Right lobe of liver (tissue), 6 donors: ENCODE data around the gene FAM167B. TPM values are rescaled to one million over a fixed set of nuclear protein-coding genes. Genes with fewer than 3 reads are reported as not detected.
A peak's percentile ranks its signal among the peaks of the same experiment; 100 is the strongest.

Experiments
- ATAC-seq, 4 donors: fragments of 200-7000 bp; cut with Tn5 transposase; one replicate each; pipeline ENCODE4 v1.9.1; 2020; ENCODE audit warnings: mild to moderate bottlenecking in 4 of 4, moderate library complexity in 4 of 4
- DNase-seq, 3 donors: peaks; one replicate each; pipeline ENCODE4 v3.0.0-alpha.2; 2020
- H3K27ac ChIP-seq, 3 donors: fragments of 200-600 bp; one replicate each; pipeline ENCODE4 v1.8.0; 2022
- H3K27me3 ChIP-seq, 2 donors: fragments of 200-600 bp; one replicate each; pipeline ENCODE4 v1.8.0; 2022
- H3K36me3 ChIP-seq, 4 donors: fragments of 200-600 bp; sonication (generic) in 1 of 4; one replicate each; pipeline versions ENCODE4 v1.5.1 to v1.8.0; 2017 to 2022; ENCODE audit warnings: control low read depth in 1 of 4
- H3K4me1 ChIP-seq, 4 donors: fragments of 200-600 bp; sonication (generic) in 1 of 4; one replicate each; pipeline versions ENCODE4 v1.5.1 to v1.8.0; 2017 to 2022; ENCODE audit warnings: control low read depth in 1 of 4
- H3K4me3 ChIP-seq, 3 donors: fragments of 200-600 bp; one replicate each; pipeline ENCODE4 v1.8.0; 2022
- H3K9me3 ChIP-seq, 4 donors: fragments of 200-600 bp; sonication (generic) in 1 of 4; one replicate each; pipeline versions ENCODE4 v1.5.1 to v1.8.0; 2017 to 2022; ENCODE audit warnings: control low read depth in 1 of 4
- POLR2A ChIP-seq: fragments of 450-650 bp; IDR thresholded peaks from one replicate; pipeline ENCODE4 v1.6.1; 2017; ENCODE audit warnings: antibody characterized with exemption, mild to moderate bottlenecking
- WGBS: methylation state at CpG from one replicate; pipeline ENCODE4 v1.1.6; 2018; ENCODE audit warnings: low coverage, low lambda C conversion rate; ENCODE audit not compliant: insufficient coverage; ENCODE audit errors: missing lambda C conversion rate; 5-methylcytosine and 5-hydroxymethylcytosine counted together
- intact Hi-C, 2 donors: fragments of 100-400 bp; cut with DNase I; formaldehyde crosslinking; loops; one replicate each; pipeline versions ENCODE4 v1.11.2 to v1.14.1; 2022
- total RNA-seq, 6 experiments: library from RNA; depleted of rRNA in 2 of 6; stranded (reverse); fragments of >200 nt in 2 of 6; fragmentation: NEBNext Ultra II Directional in 3 of 6; extraction: Animal tissue kit (Norgen Biotek cat#: 25700) in 3 of 6; gene quantifications; one replicate each; pipeline versions ENCODE4 v1.1.0 to v1.2.4, GENCODE V29; 2016 to 2023
- TF ChIP-seq, protein P1 (sequence below), 4 donors: fragments of 200-600 bp in 3 of 4; fragments of 450-650 bp in 1 of 4; IDR thresholded peaks; one replicate each; pipeline versions ENCODE4 v1.5.1 to v1.8.0; 2016 to 2022; ENCODE audit warnings: antibody characterized with exemption in 4 of 4, mild to moderate bottlenecking in 2 of 4
- donor health status: DM: no; HTN: yes; CAD: no.
- donor health status: DM: no; HTN: no; CAD: no.
- donor health status: DM: no; HTN: no; CAD: no.
- donor health status: DM: no; HTN: yes; CAD: no.
- donor health status: DM: no; HTN: yes; CAD: no.

The FAM167B gene
- total RNA-seq, 6 experiments from 2014 or later, result 1.3 to 9.4 (median 5.2) TPM

DNA sequence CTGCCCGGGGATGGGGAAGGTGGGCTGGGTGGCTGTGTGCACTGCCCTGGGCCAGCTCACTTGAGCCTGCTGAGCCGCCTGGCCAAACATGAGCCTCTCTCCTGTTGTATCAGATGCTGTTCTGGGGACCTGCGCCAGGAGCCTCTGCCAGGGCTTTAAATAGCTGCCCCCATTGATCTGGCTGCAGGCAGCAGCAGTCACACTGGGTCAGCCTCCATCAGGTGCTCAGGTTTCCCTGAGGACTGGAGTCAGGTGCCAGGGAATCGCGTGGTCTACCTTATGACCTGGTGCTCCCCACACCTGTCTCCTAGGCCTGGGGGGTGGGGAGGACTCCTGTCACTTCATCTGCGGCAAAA is 47.3 kb upstream of the FAM167B start:
- ATAC-seq, result peak; percentile 60 to 82 (median 78)
- intact Hi-C loops, result no loop called here

DNA sequence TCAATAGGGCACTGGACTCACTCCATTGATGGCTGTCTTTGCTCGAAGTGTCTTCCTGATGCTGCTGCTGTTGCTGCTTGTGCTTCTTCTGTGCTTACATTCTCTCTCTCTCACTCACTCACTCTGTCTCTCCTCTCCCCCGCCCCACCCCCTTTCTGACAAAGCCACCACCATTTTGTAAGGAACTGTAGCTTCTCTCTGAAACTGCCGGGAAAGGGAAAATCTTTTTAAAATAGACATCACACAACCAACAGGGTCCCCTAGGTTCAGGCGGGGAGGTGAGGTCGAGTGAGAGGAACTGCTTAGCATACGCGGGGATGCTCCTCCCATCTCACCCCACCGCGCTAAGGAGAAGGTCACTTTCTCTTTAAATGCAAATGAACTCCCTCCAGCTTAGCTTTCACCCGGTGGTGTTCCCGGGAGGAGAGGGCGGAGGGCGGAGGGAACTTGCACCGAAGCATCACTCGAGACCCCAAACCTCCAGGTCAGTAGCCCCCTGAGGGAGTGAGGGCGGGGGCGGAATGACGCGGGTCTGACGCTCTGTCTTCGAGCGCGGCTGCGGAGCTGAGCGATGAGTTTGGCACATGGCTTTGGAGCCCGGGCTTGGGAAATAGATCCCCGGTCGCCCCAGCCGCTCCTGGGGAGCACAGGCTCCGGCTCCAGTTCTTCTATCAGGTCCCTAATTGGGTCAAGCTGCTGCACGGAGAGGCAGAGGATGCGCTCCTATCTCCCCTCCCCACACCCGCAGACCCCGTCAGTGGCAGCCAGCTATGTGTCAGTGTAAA is 46.6 kb upstream of the FAM167B start, which contains the start of gene CCDC28B:
Gene CCDC28B (plus strand): TSS at position 370 of the 785 bp plus-strand sequence. CDS start 1,341 bp downstream, outside the sequence.
- 4% methylated on average over 10 of the region's 34 CpGs for WGBS

More for the DNA sequence above, 47.3 kb upstream of the FAM167B start:
- TF ChIP-seq POLR2A, result no peak
- TF ChIP-seq, protein P1, sequence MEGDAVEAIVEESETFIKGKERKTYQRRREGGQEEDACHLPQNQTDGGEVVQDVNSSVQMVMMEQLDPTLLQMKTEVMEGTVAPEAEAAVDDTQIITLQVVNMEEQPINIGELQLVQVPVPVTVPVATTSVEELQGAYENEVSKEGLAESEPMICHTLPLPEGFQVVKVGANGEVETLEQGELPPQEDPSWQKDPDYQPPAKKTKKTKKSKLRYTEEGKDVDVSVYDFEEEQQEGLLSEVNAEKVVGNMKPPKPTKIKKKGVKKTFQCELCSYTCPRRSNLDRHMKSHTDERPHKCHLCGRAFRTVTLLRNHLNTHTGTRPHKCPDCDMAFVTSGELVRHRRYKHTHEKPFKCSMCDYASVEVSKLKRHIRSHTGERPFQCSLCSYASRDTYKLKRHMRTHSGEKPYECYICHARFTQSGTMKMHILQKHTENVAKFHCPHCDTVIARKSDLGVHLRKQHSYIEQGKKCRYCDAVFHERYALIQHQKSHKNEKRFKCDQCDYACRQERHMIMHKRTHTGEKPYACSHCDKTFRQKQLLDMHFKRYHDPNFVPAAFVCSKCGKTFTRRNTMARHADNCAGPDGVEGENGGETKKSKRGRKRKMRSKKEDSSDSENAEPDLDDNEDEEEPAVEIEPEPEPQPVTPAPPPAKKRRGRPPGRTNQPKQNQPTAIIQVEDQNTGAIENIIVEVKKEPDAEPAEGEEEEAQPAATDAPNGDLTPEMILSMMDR (IDR thresholded peaks at IDR 0.05), result no peak
- peak; percentile 70 to 85 (median 85) for DNase-seq
- Histone ChIP-seq H3K27me3 (no peaks in the 10 kb centered on the region), H3K4me3 (no peak overlapping the region), H3K4me1 (peaks cover 0 to 17% (median 7%) of the 10 kb centered on the region in 4 donors), H3K36me3 (peaks cover 4 to 23% (median 12%) of the 10 kb centered on the region in 4 donors), H3K27ac (no peak overlapping the region), H3K9me3 (no peaks in the 10 kb centered on the region)
- 0% methylated on average over 1 of the region's 6 CpGs for WGBS

DNA sequence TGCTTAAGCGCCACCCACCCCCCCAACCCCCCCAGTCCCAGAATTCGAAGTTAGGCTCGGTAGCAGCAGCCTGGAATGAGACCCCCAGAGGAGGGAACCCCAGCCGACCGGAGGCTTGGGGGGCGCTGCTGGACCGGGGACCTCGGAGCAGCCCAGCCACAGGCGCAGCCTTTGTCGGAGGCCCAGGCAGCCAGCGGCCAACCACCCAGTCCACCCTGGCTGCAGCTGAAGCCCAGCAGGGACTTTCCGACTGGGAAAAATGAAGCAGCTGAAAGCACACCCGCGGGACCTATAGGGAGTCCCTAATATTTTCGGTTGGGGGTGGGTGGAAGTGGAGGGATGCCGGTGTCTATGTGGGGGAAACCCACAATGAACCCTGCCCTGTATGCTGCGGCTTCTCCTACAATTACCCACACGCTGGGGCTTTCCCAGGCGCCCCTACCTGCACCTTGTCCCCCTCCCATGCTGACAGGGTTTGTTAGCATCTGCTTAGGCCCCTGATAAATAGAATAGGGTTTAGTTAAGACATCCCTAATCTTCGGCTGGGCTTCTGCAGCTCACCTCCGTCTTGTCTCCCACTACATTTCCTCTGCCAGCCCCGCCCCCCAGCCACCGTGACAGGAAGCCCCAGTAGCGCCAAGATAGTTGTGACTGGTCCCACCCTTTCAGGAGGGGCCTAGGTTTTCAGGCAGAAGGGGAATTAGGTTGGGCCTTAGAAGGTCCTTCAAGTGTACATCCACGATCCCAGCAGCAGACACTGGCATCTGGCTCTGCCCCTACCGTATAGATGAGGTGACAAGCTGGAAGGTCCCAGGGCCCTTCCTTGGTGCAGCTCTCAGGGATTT is 45.8 kb upstream of the FAM167B start:
- ATAC-seq (peak; percentile 3 to 22 (median 13)), DNase-seq (peak; percentile 61 to 70 (median 69))
- H3K4me3 ChIP-seq, result peak overlapping the region; percentile 39 to 58 (median 49)
- WGBS, result 13% methylated on average over 8 of the region's 26 CpGs
- peaks cover 0 to 21% (median 8%) of the 10 kb centered on the region in 4 donors for H3K4me1 ChIP-seq
- TF ChIP-seq, protein P1 (IDR thresholded peaks at IDR 0.05), result no peak
- no peak for TF ChIP-seq POLR2A
- H3K36me3 ChIP-seq, result peaks cover 0 to 9% (median 2%) of the 10 kb centered on the region in 4 donors
- H3K27me3 ChIP-seq, result no peaks in the 10 kb centered on the region
- H3K27ac ChIP-seq, result peak overlapping the region in 2 of 3 donors; percentile 4 to 19
- intact Hi-C loops, result no loop called here
- no peaks in the 10 kb centered on the region for H3K9me3 ChIP-seq

More for the DNA sequence above, 46.6 kb upstream of the FAM167B start, which contains the start of gene CCDC28B:
- ATAC-seq (peak; percentile 27 to 42 (median 39)), DNase-seq (peak in 1 of 3 donors; percentile 49)
- Histone ChIP-seq H3K9me3 (no peaks in the 10 kb centered on the region), H3K27ac (peak within 1 kb of the TSS; percentile 4 to 26 (median 19)), H3K4me1 (peaks cover 0 to 21% (median 7%) of the 10 kb centered on the region in 4 donors), H3K36me3 (peaks cover 0 to 16% (median 6%) of the 10 kb centered on the region in 4 donors), H3K4me3 (peak within 1 kb of the TSS; percentile 39 to 58 (median 49)), H3K27me3 (no peaks in the 10 kb centered on the region)
- TF ChIP-seq, protein P1 (IDR thresholded peaks at IDR 0.05), result no peak
- TF ChIP-seq POLR2A, result no peak
- intact Hi-C loops, result no loop called here

DNA sequence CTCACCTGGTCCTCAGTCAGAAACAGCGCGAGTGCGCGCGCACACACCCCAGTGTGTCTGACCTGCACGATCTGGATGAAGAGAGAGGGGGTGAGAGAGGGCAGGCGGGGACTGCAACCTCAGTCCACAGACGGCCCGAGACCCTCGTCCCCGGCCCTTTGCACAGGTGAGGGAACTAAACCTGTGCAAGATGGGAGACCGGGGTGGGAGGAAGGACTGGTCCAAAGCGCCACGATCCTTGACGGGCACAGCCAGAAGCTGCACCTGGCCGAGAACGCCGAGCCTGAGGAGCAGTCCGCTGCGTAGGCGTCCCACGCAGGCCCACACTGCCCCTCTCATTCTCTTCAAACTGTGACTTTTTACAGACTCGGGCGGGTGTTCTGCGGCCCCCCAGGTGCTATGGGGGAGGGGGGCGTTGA is 42.1 kb upstream of the FAM167B start:
- H3K36me3 ChIP-seq, result no peaks in the 10 kb centered on the region
- peak overlapping the region; percentile 55 to 71 (median 62) for H3K4me3 ChIP-seq
- 42% methylated on average over 21 of the region's 26 CpGs for WGBS
- no peak overlapping the region for H3K27ac ChIP-seq
- H3K4me1 ChIP-seq, result peaks cover 0 to 15% (median 5%) of the 10 kb centered on the region in 4 donors
- intact Hi-C loops, result no loop called here
- H3K27me3 ChIP-seq, result no peaks in the 10 kb centered on the region
- ATAC-seq (peak; percentile 3 to 27 (median 8)), DNase-seq (peak in 1 of 3 donors; percentile 34)
- no peaks in the 10 kb centered on the region for H3K9me3 ChIP-seq
- TF ChIP-seq POLR2A, result no peak
- TF ChIP-seq, protein P1 (IDR thresholded peaks at IDR 0.05), result no peak
